Muscle layer of colon (tissue), 2 donors: ENCODE data around the gene NDUFS2.
A peak's percentile ranks its signal among the peaks of the same experiment; 100 is the strongest.

Source experiments
- H3K27ac ChIP-seq: one replicate; pipeline ENCODE4 v1.7.0; 2013; ENCODE audit warnings: low read depth, mild to moderate bottlenecking, low read length, moderate library complexity
- H3K27me3 ChIP-seq, 2 donors: one replicate each; pipeline ENCODE4 v1.7.0; 2013; ENCODE audit warnings: low read length in 2 of 2, mild to moderate bottlenecking in 2 of 2; ENCODE audit not compliant: insufficient read depth in 2 of 2, control insufficient read depth in 1 of 2
- H3K36me3 ChIP-seq: one replicate; pipeline ENCODE4 v1.7.0; 2013; ENCODE audit warnings: mild to moderate bottlenecking, low read length; ENCODE audit not compliant: insufficient read depth
- H3K4me1 ChIP-seq: one replicate; pipeline ENCODE4 v1.7.0; 2013; ENCODE audit warnings: mild to moderate bottlenecking, low read length; ENCODE audit not compliant: insufficient read depth
- H3K4me3 ChIP-seq, 2 donors: one replicate each; pipeline ENCODE4 v1.7.0; 2013; ENCODE audit warnings: low read length in 2 of 2, low read depth in 1 of 2, mild to moderate bottlenecking in 1 of 2, moderate library complexity in 1 of 2
- H3K9ac ChIP-seq: one replicate; pipeline ENCODE4 v1.7.0; 2013; ENCODE audit warnings: low read length
- H3K9me3 ChIP-seq: one replicate; pipeline ENCODE4 v1.7.0; 2013; ENCODE audit warnings: mild to moderate bottlenecking, low read length
- donor health status: abdominal sarcoma.
- donor health status: Adenocarcinoma of cecum.

The NDUFS2 gene

DNA sequence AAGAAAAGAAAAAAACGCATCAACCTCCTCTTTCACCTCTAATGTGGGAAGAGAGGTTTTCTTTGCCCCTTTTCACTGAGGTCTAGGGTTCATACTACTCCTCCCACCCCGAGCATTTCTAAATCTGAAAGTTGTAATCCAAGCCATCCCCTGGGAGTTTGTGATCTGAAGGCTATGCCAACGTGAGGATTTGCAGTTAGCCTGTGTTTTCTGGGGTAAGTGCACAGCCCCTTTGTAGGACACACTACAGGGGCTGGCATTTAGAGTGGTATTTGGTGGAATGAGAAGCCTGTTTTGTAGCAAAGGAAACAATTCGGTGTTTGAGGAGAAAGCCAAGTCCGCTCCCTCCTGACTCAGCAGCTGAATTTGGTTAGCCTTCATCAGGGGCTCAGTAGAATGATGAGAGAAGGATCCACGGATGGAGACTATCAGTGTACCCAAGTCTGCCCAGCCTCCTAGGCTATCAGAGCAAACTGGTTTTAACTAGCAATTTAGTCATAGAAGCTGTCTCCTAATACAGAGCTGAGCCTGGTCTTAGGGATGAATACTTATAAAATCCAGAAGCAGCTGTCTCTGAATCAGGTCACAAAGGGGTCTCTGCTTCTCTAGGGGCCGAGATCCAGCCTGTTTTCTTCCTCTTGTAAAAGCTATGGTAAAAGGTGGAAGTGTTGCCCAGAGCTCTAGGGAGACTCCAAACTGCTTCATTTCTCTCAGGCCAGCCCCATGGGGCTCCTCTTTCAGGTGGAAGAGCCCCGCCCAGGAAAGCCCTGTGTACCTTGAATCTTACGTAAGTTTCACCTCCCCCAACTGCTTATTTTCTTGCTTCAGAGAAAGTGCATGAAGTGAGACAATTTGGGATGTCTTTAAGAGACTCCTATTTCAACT is 58.5 kb downstream of the NDUFS2 start:
- Histone ChIP-seq H3K4me1 (peaks cover 10% of the 10 kb centered on the region), H3K27ac (peak overlapping the region; percentile 4), H3K27me3 (peaks cover 0 to 13% of the 10 kb centered on the region in 2 donors), H3K4me3 (peak overlapping the region in 1 of 2 donors; percentile 32), H3K36me3 (no peaks in the 10 kb centered on the region), H3K9ac (no peak overlapping the region), H3K9me3 (peaks cover 6% of the 10 kb centered on the region)

DNA sequence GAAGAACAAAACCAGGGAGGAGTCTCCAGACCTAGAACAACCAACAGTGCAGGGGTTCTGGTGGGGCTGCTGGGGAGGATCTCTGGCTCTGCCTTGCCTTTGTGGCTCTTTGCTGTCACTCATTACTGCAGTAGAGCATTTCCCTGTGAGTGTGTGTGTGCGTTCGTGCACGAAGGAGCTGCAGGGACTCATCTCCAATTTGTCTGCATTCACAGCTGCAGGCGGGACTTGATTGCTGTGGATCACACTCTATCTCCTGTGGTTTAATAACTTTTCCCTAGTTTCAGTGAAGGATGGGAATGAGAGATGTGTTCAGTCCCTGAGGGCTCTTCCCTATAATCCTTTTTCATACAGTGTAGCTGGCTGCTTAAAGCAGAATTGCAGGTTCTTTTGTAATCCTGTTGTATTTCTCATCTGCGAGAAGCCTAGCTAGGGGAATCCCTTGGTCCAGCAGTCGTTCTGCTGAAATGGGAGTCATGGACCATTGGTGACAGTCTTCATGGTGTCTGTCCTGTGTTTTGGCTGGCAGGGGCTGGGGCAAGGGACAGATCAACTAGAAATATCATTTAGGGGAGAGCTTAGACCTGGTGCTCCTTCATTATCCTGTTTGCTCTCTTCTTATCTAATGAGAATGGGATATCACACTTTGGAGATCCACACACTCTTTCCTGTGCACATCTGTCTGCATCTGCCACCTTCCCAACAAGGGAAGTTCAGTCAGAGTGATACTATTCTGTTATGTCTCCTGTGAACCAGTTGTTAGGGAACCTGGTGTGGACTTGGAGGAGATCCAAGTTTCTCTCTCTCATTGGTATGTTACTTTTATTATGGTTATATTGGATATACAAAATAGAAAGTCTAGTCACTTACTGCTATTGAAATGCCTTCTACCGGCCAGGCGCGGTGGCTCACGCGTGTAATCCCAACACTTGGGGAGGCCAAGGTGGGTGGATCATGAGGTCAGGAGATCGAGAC is 59.4 kb downstream of the NDUFS2 start:
- Histone ChIP-seq H3K36me3 (no peaks in the 10 kb centered on the region), H3K9ac (no peak overlapping the region), H3K4me1 (peaks cover 18% of the 10 kb centered on the region), H3K27me3 (peaks cover 0 to 13% of the 10 kb centered on the region in 2 donors), H3K9me3 (peaks cover 6% of the 10 kb centered on the region), H3K27ac (no peak overlapping the region), H3K4me3 (no peak overlapping the region)
